ENCODE data around the gene AGFG2.

AGFG2 gene

GRCh38 chr7:100575206-100575631 is 36.2 kb downstream of the AGFG2 start:
- peaks cover 3% of the 10 kb centered on the region for H3K27me3 ChIP-seq (ENCODE audit: insufficient read depth, poor library complexity, severe bottlenecking)
- TF ChIP-seq GABPA (IDR thresholded peaks at IDR 0.05; ENCODE audit: low read depth) (no peak), SPI1 (IDR thresholded peaks at IDR 0.05; ENCODE audit: borderline replicate concordance, low read depth) (no peak), CTCF (IDR thresholded peaks at IDR 0.05; ENCODE audit: insufficient read depth, low read length) (no peak), REST (IDR thresholded peaks at IDR 0.05; ENCODE audit: insufficient replicate concordance, low read depth) (no peak), POLR2AphosphoS5 (IDR thresholded peaks at IDR 0.05; ENCODE audit: low read depth) (no peak; the same call in 1 of the 2 replicates)
- no peak for DNase-seq (ENCODE audit: low read depth in 1 of 2, low spot score in 1 of 2)
- no peak overlapping the region for H3K4me3 ChIP-seq (replicated peaks; ENCODE audit: insufficient read depth, low read length)
- H3K27ac ChIP-seq (replicated peaks), result no peak overlapping the region

- TF ChIP-seq REST (IDR thresholded peaks at IDR 0.05; ENCODE audit: insufficient replicate concordance, low read depth) (no peak), POLR2AphosphoS5 (IDR thresholded peaks at IDR 0.05; ENCODE audit: low read depth) (0 out of 2 replicates have a peak, but pooled peaks have one; percentile 21)
Measured at GRCh38 chr7:100575746-100576383, 36.9 kb downstream of the AGFG2 start.

GRCh38 chr7:100576384-100576993 is 37.5 kb downstream of the AGFG2 start:
- H3K27me3 ChIP-seq (ENCODE audit: insufficient read depth, poor library complexity, severe bottlenecking), result no peaks in the 10 kb centered on the region
- H3K4me3 ChIP-seq (replicated peaks; ENCODE audit: insufficient read depth, low read length), result no peak overlapping the region
- no peak for DNase-seq (ENCODE audit: low read depth in 1 of 2, low spot score in 1 of 2)
- TF ChIP-seq POLR2AphosphoS5 (IDR thresholded peaks at IDR 0.05; ENCODE audit: low read depth), result no peak
- TF ChIP-seq CTCF (IDR thresholded peaks at IDR 0.05; ENCODE audit: insufficient read depth, low read length), result no peak
- no peak for TF ChIP-seq REST (IDR thresholded peaks at IDR 0.05; ENCODE audit: insufficient replicate concordance, low read depth)
- TF ChIP-seq GABPA (IDR thresholded peaks at IDR 0.05; ENCODE audit: low read depth), result no peak
- TF ChIP-seq SPI1 (IDR thresholded peaks at IDR 0.05; ENCODE audit: borderline replicate concordance, low read depth), result no peak
- H3K27ac ChIP-seq (replicated peaks), result no peak overlapping the region

More at GRCh38 chr7:100575746-100576383, 36.9 kb downstream of the AGFG2 start:
- DNase-seq (ENCODE audit: low read depth in 1 of 2, low spot score in 1 of 2), result no peak
- no peak overlapping the region for H3K4me3 ChIP-seq (replicated peaks; ENCODE audit: insufficient read depth, low read length)
- no peak overlapping the region for H3K27ac ChIP-seq (replicated peaks)
- H3K27me3 ChIP-seq (ENCODE audit: insufficient read depth, poor library complexity, severe bottlenecking), result no peaks in the 10 kb centered on the region

Data from HL-60 (cell line).